Measurements from ENCODE around the gene KNG1. TPM values are rescaled to one million over a fixed set of nuclear protein-coding genes. Genes with fewer than 3 reads are reported as not detected.

The KNG1 gene
- total and polyA plus RNA-seq, 2 donors (not counting 3 experiments of a cell fraction or from before 2014, with no cell fraction given) = not detected

- Histone ChIP-seq H3K4me1 (ENCODE audit: control insufficient read depth, extremely low read depth, insufficient read depth, low read length) (peaks cover 22% of the 10 kb centered on the region), H2AFZ (ENCODE audit: low read depth, low read length) (no peak overlapping the region), H3K36me3 (ENCODE audit: control insufficient read depth in 2 of 2, extremely low read depth in 1 of 2, insufficient read depth in 2 of 2, low read length in 2 of 2) (peaks cover 35 to 44% of the 10 kb centered on the region in 2 experiments), H3K4me3 (replicated peaks in 1 of 3; ENCODE audit: insufficient read depth in 1 of 3, low read depth in 1 of 3, low read length in 3 of 3) (no peak overlapping the region), H3K9me1 (replicated peaks; ENCODE audit: control insufficient read depth, extremely low read depth, insufficient read depth, low read length) (no peaks in the 10 kb centered on the region), H3K27ac (ENCODE audit: insufficient read depth, low read depth, low read length) (no peak overlapping the region), H3K9ac (replicated peaks; ENCODE audit: extremely low read depth, insufficient read depth, low read length) (no peak overlapping the region), H3K4me2 (ENCODE audit: insufficient read depth, low read length) (no peak overlapping the region), H4K20me1 (replicated peaks; ENCODE audit: control insufficient read depth, extremely low read depth, insufficient read depth, low read length) (peaks cover 14% of the 10 kb centered on the region), H3K9me3 (replicated peaks; ENCODE audit: control insufficient read depth, insufficient read depth, low read length) (no peaks in the 10 kb centered on the region), H3K27me3 (ENCODE audit: control insufficient read depth in 2 of 2, insufficient read depth in 2 of 2, low read length in 2 of 2) (no peaks in the 10 kb centered on the region), H3K79me2 (ENCODE audit: control insufficient read depth, insufficient read depth, low read length) (peaks cover 38% of the 10 kb centered on the region)
- no TSS peak for BruUV-seq (replicated peaks)
- intact Hi-C loops (cut with micrococcal nuclease) = loop anchor here (2.0 to 10.0 kb wide), 2 partner anchors 17 to 805 kb away; partner anchors contain the start of gene RFC4
- DNase-seq (ENCODE audit: low read depth, low spot score) (no peak), FAIRE-seq (no peak)
- ChIA-PET POLR2A (interaction anchor here (0.7 kb wide), 1 partner anchor 32 kb away, joined by 3 read pairs; no protein-coding TSS in a partner anchor), CTCF (interaction anchor here (0.9 to 1.8 kb wide), 5 partner anchors 14 to 219 kb away, joined by 3 to 12 read pairs (median 4); partner anchors contain the start of gene DNAJB11)
- dilution Hi-C loops (cut with MboI; ENCODE audit: extremely low pct_ligation_motif_present, low sequenced_read_pairs) = no loop called here
- TF ChIP-seq GATA2 (IDR thresholded peaks at IDR 0.05; ENCODE audit: insufficient read depth, insufficient read length, low read depth, low read length) = no peak
- no peak for TF ChIP-seq POLR2AphosphoS5 (IDR thresholded peaks at IDR 0.05; ENCODE audit: insufficient read depth, low read depth, low read length)
- TF ChIP-seq CTCF (IDR thresholded peaks at IDR 0.05; ENCODE audit: extremely low read depth in 1 of 2, insufficient read depth in 1 of 2, low read depth in 1 of 2, low read length in 2 of 2) = no peak
- no peak for TF ChIP-seq FOS (IDR thresholded peaks at IDR 0.05; ENCODE audit: borderline replicate concordance, insufficient read depth, low read length)
- no peak for TF ChIP-seq MYC (IDR thresholded peaks at IDR 0.05; ENCODE audit: low read depth, low read length)
- no peak for TF ChIP-seq JUN (IDR thresholded peaks at IDR 0.05; ENCODE audit: borderline replicate concordance, insufficient read depth, insufficient read length, low read depth)
- TF ChIP-seq, protein P1, sequence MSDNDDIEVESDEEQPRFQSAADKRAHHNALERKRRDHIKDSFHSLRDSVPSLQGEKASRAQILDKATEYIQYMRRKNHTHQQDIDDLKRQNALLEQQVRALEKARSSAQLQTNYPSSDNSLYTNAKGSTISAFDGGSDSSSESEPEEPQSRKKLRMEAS (IDR thresholded peaks at IDR 0.05; ENCODE audit: insufficient read depth, insufficient read length) = no peak
- no peak for TF ChIP-seq POLR2A (IDR thresholded peaks at IDR 0.05; ENCODE audit: low read depth, low read length)
- no peak for TF ChIP-seq EZH2 (IDR thresholded peaks at IDR 0.05; ENCODE audit: borderline replicate concordance, low read depth, low read length, severe bottlenecking)
Measured at GRCh38 chr3:186789554-186790260, 72.5 kb downstream of the KNG1 start.

All from endothelial cell of umbilical vein (primary cell).